ENCODE measurements around the gene SLC18A2. TPM values are rescaled to one million over a fixed set of nuclear protein-coding genes. Genes with fewer than 3 reads are reported as not detected.

SLC18A2 gene
- total and polyA plus RNA-seq, 10 of the 15 experiments (the other 5 are each of a cell fraction or from before 2014, with no cell fraction given): 0.06 to 1.1 (median 0.25) TPM; not detected in 5

GRCh38 chr10:117222552-117222951, 18.4 kb upstream of the SLC18A2 start:
- POLR2A ChIA-PET: no interaction called here
- Histone ChIP-seq H3K4me3 (no peak overlapping the region), H3K79me2 (ENCODE audit: control insufficient read depth, insufficient read depth, low read length) (no peaks in the 10 kb centered on the region), H4K20me1 (ENCODE audit: control insufficient read depth, insufficient read depth) (no peaks in the 10 kb centered on the region), H3K9me3 (replicated peaks; ENCODE audit: control insufficient read depth, insufficient read depth, low read length) (no peaks in the 10 kb centered on the region), H3K4me1 (ENCODE audit: control insufficient read depth, insufficient read depth, low read length) (no peaks in the 10 kb centered on the region), H3K36me3 (ENCODE audit: control insufficient read depth in 2 of 2, insufficient read depth in 2 of 2, low read length in 1 of 2) (no peaks in the 10 kb centered on the region), H3K27me3 (replicated peaks in 1 of 2; ENCODE audit: control insufficient read depth in 2 of 2, insufficient read depth in 2 of 2, low read length in 1 of 2) (no peaks in the 10 kb centered on the region; a peak in 2 of 4 replicates), H3K27ac (ENCODE audit: control insufficient read depth, insufficient read depth) (no peak overlapping the region), H3K4me2 (ENCODE audit: control insufficient read depth, insufficient read depth) (no peak overlapping the region), H2AFZ (ENCODE audit: control insufficient read depth, low read depth, low read length) (no peak overlapping the region), H3K9ac (ENCODE audit: control insufficient read depth, insufficient read depth, low read length) (no peak overlapping the region)
- in situ Hi-C loops (cut with MboI) (loop anchor here (5.0 to 10.0 kb wide), 2 partner anchors 95 to 1012 kb away; no protein-coding TSS in a partner anchor), intact Hi-C loops (cut with micrococcal nuclease; ENCODE audit: unreplicated experiment) (no loop called here)
- WGBS (ENCODE audit: insufficient coverage, insufficient replicate concordance, low lambda C conversion rate, missing lambda C conversion rate): 16% methylated on average over 5 of the region's 5 CpGs
- DNase-seq (ENCODE audit: low read depth, low spot score) (no peak), FAIRE-seq (no peak), ATAC-seq (no peak)
- CTCF ChIA-PET: interaction anchor here (0.8 to 3.2 kb wide), 3 partner anchors 24 to 1037 kb away, joined by 3 to 15 read pairs (median 3); no protein-coding TSS in a partner anchor
- SMC1A ChIA-PET (ENCODE audit: uncharacterized antibody, unreplicated experiment): interaction anchor here (0.7 to 1.0 kb wide), 2 partner anchors 98 to 355 kb away, joined by 3 to 4 read pairs; no protein-coding TSS in a partner anchor
- no TSS peak for BruUV-seq (replicated peaks)
- RAD21 ChIA-PET (ENCODE audit: unreplicated experiment): interaction anchor here (1.2 kb wide), 1 partner anchor 96 kb away, joined by 7 read pairs; no protein-coding TSS in a partner anchor
- TF ChIP-seq POU2F2 (IDR thresholded peaks at IDR 0.05; ENCODE audit: borderline replicate concordance, low read depth, low read length): no peak
- TF ChIP-seq CBFB (IDR thresholded peaks at IDR 0.05; ENCODE audit: low read depth): no peak
- no peak for TF ChIP-seq SPI1 (IDR thresholded peaks at IDR 0.05; ENCODE audit: borderline replicate concordance, insufficient read depth, low read depth, low read length)
- TF ChIP-seq SUPT20H (IDR thresholded peaks at IDR 0.05; ENCODE audit: borderline replicate concordance, control insufficient read depth, low read depth, low read length): no peak
- TF ChIP-seq MEF2A (IDR thresholded peaks at IDR 0.05; ENCODE audit: insufficient read depth, low read depth, low read length): no peak
- TF ChIP-seq SMAD5 (IDR thresholded peaks at IDR 0.05; ENCODE audit: low read depth): no peak
- TF ChIP-seq JUNB (IDR thresholded peaks at IDR 0.05): no peak
- no peak for TF ChIP-seq JUND (IDR thresholded peaks at IDR 0.05; ENCODE audit: low read depth, low read length)
- no peak for TF ChIP-seq RAD21 (IDR thresholded peaks at IDR 0.05; ENCODE audit: insufficient read depth, low read depth, low read length)
- TF ChIP-seq MYB (IDR thresholded peaks at IDR 0.05; ENCODE audit: borderline replicate concordance, low read depth, low read length): no peak
- TF ChIP-seq, protein P1, sequence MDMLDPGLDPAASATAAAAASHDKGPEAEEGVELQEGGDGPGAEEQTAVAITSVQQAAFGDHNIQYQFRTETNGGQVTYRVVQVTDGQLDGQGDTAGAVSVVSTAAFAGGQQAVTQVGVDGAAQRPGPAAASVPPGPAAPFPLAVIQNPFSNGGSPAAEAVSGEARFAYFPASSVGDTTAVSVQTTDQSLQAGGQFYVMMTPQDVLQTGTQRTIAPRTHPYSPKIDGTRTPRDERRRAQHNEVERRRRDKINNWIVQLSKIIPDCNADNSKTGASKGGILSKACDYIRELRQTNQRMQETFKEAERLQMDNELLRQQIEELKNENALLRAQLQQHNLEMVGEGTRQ (IDR thresholded peaks at IDR 0.05; ENCODE audit: borderline replicate concordance, low read depth, low read length): no peak
- no peak for TF ChIP-seq PAX8 (IDR thresholded peaks at IDR 0.05)
- no peak for TF ChIP-seq SMC3 (IDR thresholded peaks at IDR 0.05; ENCODE audit: borderline replicate concordance, low read length)
- TF ChIP-seq, protein P2, sequence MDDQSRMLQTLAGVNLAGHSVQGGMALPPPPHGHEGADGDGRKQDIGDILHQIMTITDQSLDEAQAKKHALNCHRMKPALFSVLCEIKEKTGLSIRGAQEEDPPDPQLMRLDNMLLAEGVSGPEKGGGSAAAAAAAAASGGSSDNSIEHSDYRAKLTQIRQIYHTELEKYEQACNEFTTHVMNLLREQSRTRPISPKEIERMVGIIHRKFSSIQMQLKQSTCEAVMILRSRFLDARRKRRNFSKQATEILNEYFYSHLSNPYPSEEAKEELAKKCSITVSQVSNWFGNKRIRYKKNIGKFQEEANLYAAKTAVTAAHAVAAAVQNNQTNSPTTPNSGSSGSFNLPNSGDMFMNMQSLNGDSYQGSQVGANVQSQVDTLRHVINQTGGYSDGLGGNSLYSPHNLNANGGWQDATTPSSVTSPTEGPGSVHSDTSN (IDR thresholded peaks at IDR 0.05; ENCODE audit: insufficient replicate concordance, low read depth, low read length): no peak
- TF ChIP-seq, protein P3, sequence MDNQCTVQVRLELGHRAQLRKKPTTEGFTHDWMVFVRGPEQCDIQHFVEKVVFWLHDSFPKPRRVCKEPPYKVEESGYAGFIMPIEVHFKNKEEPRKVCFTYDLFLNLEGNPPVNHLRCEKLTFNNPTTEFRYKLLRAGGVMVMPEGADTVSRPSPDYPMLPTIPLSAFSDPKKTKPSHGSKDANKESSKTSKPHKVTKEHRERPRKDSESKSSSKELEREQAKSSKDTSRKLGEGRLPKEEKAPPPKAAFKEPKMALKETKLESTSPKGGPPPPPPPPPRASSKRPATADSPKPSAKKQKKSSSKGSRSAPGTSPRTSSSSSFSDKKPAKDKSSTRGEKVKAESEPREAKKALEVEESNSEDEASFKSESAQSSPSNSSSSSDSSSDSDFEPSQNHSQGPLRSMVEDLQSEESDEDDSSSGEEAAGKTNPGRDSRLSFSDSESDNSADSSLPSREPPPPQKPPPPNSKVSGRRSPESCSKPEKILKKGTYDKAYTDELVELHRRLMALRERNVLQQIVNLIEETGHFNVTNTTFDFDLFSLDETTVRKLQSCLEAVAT (IDR thresholded peaks at IDR 0.05): no peak
- no peak for TF ChIP-seq CUX1 (IDR thresholded peaks at IDR 0.05; ENCODE audit: insufficient replicate concordance, low read depth, low read length)

All from GM12878 (cell line).